ENCODE data around the gene TALDO1.

Gene TALDO1

GRCh38 chr11:749731-750130 lies 2.5 kb downstream of the TALDO1 start:
- Histone ChIP-seq H2AFZ (ENCODE audit: low read length) (no peak overlapping the region), H3K4me3 (ENCODE audit: low read length) (no peak overlapping the region), H3K9me2 (replicated peaks; ENCODE audit: insufficient read depth, low read length) (no peaks in the 10 kb centered on the region), H3F3A (ENCODE audit: insufficient read depth, low read length) (peaks cover 13% of the 10 kb centered on the region), H4K20me1 (ENCODE audit: insufficient read depth, low read length) (0 out of 2 replicates have a peak, but pooled peaks cover 2% of the 10 kb centered on the region), H3K9me3 (replicated peaks; ENCODE audit: insufficient read depth, low read length) (no peaks in the 10 kb centered on the region), H3K36me3 (replicated peaks; ENCODE audit: insufficient read depth, low read length) (no peaks in the 10 kb centered on the region), H3K4me2 (ENCODE audit: low read depth, low read length) (no peak overlapping the region), H3K27me3 (replicated peaks; ENCODE audit: insufficient read depth, low read length) (no peaks in the 10 kb centered on the region), H3K4me1 (ENCODE audit: low read length) (no peaks in the 10 kb centered on the region), H3K27ac (ENCODE audit: low read length) (no peak overlapping the region), H3K9ac (ENCODE audit: low read length) (no peak overlapping the region), H3K79me2 (ENCODE audit: low read length) (peaks cover 71% of the 10 kb centered on the region)
- no peak for TF ChIP-seq CTCF (IDR thresholded peaks at IDR 0.05; ENCODE audit: low read length)
- no peak for TF ChIP-seq EZH2 (optimal IDR thresholded peaks at IDR 0.05; ENCODE audit: low read depth, low read length)
- no peak for TF ChIP-seq EZH2phosphoT487 (IDR thresholded peaks at IDR 0.05; ENCODE audit: low read length)
- DNase-seq = no peak

DNA sequence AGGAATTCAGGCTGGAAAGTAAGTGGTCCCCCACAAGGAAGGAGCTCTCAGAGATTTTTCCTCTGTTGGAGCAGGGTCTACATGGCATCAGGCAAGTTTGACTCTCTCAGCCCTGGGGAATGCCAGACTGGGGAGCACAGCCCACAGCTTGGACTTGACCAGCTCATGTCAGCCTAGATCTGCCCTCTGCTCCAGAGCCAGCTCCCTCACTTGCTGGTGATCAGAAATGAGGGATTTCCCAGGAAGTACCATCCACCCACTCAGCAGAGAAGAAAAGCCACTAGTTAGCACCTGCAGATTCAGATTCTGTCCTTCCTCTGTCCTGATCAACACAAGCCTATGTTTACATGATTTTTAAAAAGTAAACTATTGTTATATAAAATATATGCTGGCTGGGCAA lies 13.0 kb downstream of the TALDO1 start:
- Histone ChIP-seq H3K27me3 (replicated peaks; ENCODE audit: insufficient read depth, low read length) (no peaks in the 10 kb centered on the region), H3K4me2 (ENCODE audit: low read depth, low read length) (no peak overlapping the region), H3K36me3 (replicated peaks; ENCODE audit: insufficient read depth, low read length) (peaks cover 13% of the 10 kb centered on the region), H3F3A (ENCODE audit: insufficient read depth, low read length) (peaks cover 20% of the 10 kb centered on the region), H3K4me3 (ENCODE audit: low read length) (no peak overlapping the region), H3K27ac (ENCODE audit: low read length) (no peak overlapping the region), H2AFZ (ENCODE audit: low read length) (no peak overlapping the region), H3K9me3 (replicated peaks; ENCODE audit: insufficient read depth, low read length) (no peaks in the 10 kb centered on the region), H3K9ac (ENCODE audit: low read length) (no peak overlapping the region), H3K9me2 (replicated peaks; ENCODE audit: insufficient read depth, low read length) (no peaks in the 10 kb centered on the region), H3K4me1 (ENCODE audit: low read length) (no peaks in the 10 kb centered on the region), H3K79me2 (ENCODE audit: low read length) (peaks cover 33% of the 10 kb centered on the region), H4K20me1 (ENCODE audit: insufficient read depth, low read length) (peaks cover 3% of the 10 kb centered on the region; the same call in 1 of the 2 replicates)
- no peak for TF ChIP-seq EZH2 (optimal IDR thresholded peaks at IDR 0.05; ENCODE audit: low read depth, low read length)
- DNase-seq = no peak

DNA sequence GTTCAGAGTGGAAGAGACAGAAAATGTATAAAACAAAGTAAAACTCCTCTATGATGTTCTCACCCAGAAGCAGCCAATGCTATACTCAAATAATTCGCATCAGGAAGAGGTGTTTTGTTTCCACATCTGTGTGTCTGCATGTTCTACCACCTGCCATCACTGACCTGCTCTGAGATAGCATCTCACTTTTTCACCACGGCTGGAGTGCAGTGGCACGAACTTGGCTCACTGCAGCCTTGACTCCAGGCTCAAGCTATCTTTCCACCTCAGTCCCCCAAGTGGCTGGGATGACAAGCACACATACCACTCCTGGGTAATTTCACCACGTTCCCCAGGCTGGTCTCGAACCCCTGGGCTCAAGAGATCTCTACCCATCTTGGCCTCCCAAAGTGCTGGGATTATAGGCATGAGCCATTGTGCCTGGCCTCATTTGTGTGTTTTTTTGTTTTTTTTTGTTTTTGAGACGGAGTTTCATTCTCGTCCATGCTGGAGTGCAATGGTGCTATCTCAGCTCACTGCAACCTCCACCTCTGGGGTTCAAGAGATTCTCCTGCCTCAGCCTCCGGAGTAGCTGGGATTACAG lies 14.4 kb downstream of the TALDO1 start:
- H3K4me2 ChIP-seq (ENCODE audit: low read depth, low read length) = no peak overlapping the region
- TF ChIP-seq EZH2phosphoT487 (IDR thresholded peaks at IDR 0.05; ENCODE audit: low read length) = no peak
- no peak for TF ChIP-seq EZH2 (optimal IDR thresholded peaks at IDR 0.05; ENCODE audit: low read depth, low read length)
- no peak for TF ChIP-seq CTCF (IDR thresholded peaks at IDR 0.05; ENCODE audit: low read length)

GRCh38 chr11:762421-763072 lies 15.3 kb downstream of the TALDO1 start:
- Histone ChIP-seq H3K9ac (ENCODE audit: low read length) (no peak overlapping the region), H3K4me2 (ENCODE audit: low read depth, low read length) (no peak overlapping the region), H3K4me1 (ENCODE audit: low read length) (no peaks in the 10 kb centered on the region), H3K9me2 (replicated peaks; ENCODE audit: insufficient read depth, low read length) (no peaks in the 10 kb centered on the region), H3K79me2 (ENCODE audit: low read length) (peaks cover 10% of the 10 kb centered on the region), H3F3A (ENCODE audit: insufficient read depth, low read length) (peaks cover 28% of the 10 kb centered on the region), H4K20me1 (ENCODE audit: insufficient read depth, low read length) (peaks cover 3% of the 10 kb centered on the region; the same call in 1 of the 2 replicates), H3K9me3 (replicated peaks; ENCODE audit: insufficient read depth, low read length) (no peaks in the 10 kb centered on the region), H3K36me3 (replicated peaks; ENCODE audit: insufficient read depth, low read length) (peaks cover 8% of the 10 kb centered on the region), H3K27ac (ENCODE audit: low read length) (no peak overlapping the region), H3K27me3 (replicated peaks; ENCODE audit: insufficient read depth, low read length) (no peaks in the 10 kb centered on the region), H2AFZ (ENCODE audit: low read length) (no peak overlapping the region), H3K4me3 (ENCODE audit: low read length) (no peak overlapping the region)
- peak; percentile 14 for TF ChIP-seq CTCF (IDR thresholded peaks at IDR 0.05; ENCODE audit: low read length)
- TF ChIP-seq EZH2phosphoT487 (IDR thresholded peaks at IDR 0.05; ENCODE audit: low read length) = no peak
- no peak for DNase-seq

More for the DNA sequence above, 14.4 kb downstream of the TALDO1 start:
- no peaks in the 10 kb centered on the region for H3K27me3 ChIP-seq (replicated peaks; ENCODE audit: insufficient read depth, low read length)
- H3K9me3 ChIP-seq (replicated peaks; ENCODE audit: insufficient read depth, low read length) = no peaks in the 10 kb centered on the region
- peaks cover 22% of the 10 kb centered on the region for H3F3A ChIP-seq (ENCODE audit: insufficient read depth, low read length)
- no peak overlapping the region for H3K4me3 ChIP-seq (ENCODE audit: low read length)
- peaks cover 8% of the 10 kb centered on the region for H3K36me3 ChIP-seq (replicated peaks; ENCODE audit: insufficient read depth, low read length)
- no peak overlapping the region for H3K27ac ChIP-seq (ENCODE audit: low read length)
- H4K20me1 ChIP-seq (ENCODE audit: insufficient read depth, low read length) = peaks cover 3% of the 10 kb centered on the region; the same call in 1 of the 2 replicates
- no peaks in the 10 kb centered on the region for H3K9me2 ChIP-seq (replicated peaks; ENCODE audit: insufficient read depth, low read length)
- no peaks in the 10 kb centered on the region for H3K4me1 ChIP-seq (ENCODE audit: low read length)
- H3K9ac ChIP-seq (ENCODE audit: low read length) = no peak overlapping the region
- no peak overlapping the region for H2AFZ ChIP-seq (ENCODE audit: low read length)
- DNase-seq = no peak
- H3K79me2 ChIP-seq (ENCODE audit: low read length) = peaks cover 19% of the 10 kb centered on the region

Data from MM.1S (cell line).